IPS-18c (cell line): ENCODE results near the gene ZFP36L1.

Source experiments
- H3K4me3 ChIP-seq: 2 replicates; pipeline ENCODE4 v1.7.0; 2013; ENCODE audit warnings: low read depth, mild to moderate bottlenecking, low read length, moderate library complexity; ENCODE audit not compliant: insufficient read depth
- H3K9me3 ChIP-seq: one replicate; pipeline ENCODE4 v1.6.1; 2013; ENCODE audit warnings: mild to moderate bottlenecking, low read length, moderate library complexity; ENCODE audit not compliant: control insufficient read depth, insufficient read depth

Gene ZFP36L1, protein sequence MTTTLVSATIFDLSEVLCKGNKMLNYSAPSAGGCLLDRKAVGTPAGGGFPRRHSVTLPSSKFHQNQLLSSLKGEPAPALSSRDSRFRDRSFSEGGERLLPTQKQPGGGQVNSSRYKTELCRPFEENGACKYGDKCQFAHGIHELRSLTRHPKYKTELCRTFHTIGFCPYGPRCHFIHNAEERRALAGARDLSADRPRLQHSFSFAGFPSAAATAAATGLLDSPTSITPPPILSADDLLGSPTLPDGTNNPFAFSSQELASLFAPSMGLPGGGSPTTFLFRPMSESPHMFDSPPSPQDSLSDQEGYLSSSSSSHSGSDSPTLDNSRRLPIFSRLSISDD

DNA sequence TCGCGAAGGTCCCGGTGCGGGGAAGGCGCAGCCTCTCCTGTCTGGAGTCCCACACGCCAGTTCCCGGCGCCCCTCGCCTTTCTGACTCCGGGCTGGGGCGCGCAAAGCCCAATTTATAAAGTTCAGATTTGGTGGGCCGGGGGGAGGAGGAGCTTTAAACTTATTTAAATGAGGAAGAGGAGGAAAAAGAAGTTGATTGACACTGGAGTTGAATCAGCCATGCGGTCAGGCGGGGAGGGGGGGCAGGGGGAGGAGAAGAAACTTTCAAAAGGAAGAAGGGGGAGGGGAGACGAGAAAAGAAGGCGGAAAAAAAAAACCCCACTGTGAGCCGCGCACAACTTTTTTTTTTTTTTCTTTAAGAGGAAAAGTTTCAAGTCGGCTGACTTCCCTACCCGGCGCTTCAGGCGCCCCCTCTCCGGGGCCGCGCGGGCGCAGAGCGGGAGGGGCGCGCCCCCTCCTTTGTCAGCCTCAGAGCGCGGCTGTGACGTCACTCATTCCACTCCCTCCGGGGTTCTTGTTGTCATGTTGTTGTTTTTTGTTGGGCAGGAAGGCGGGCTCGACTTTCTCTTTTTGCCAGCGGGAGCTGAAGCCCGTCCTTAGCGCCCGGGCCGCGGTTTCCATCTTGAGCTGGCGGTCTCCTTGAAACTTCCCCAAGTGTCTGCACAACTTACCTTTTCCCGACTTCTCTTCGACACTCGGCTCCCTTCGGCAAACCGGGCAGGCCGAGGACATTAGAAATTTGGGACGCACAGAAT lies at the start of gene ZFP36L1:
Gene ZFP36L1, minus strand, starts transcription at position 89 of the 755 bp plus-strand sequence. CDS start 129 bp downstream, outside the sequence.
- Histone ChIP-seq H3K9me3 (no peaks in the 10 kb centered on the region), H3K4me3 (peak within 1 kb of the TSS; percentile 99)

DNA sequence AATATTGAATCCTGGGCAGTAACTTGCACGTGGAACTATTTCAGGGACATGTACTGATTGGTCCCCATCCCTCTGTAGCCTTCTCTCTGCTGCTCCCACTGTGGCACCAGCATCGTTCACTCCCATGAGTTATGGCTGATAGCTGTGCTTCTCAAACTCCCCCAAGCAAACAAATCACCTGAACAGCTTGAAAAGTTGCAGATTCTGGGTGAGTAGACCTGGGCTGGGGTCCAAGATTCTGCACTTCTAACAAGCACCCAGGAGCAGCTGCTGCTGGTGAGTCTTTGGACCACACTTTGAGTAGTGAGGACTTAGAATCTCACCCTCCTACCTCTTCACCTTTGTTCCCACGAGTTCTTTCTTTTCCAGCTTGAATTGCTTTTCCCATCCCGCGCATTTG lies 49.4 kb upstream of the ZFP36L1 start:
- H3K4me3 ChIP-seq, result no peak overlapping the region
- peaks cover 4% of the 10 kb centered on the region for H3K9me3 ChIP-seq

DNA sequence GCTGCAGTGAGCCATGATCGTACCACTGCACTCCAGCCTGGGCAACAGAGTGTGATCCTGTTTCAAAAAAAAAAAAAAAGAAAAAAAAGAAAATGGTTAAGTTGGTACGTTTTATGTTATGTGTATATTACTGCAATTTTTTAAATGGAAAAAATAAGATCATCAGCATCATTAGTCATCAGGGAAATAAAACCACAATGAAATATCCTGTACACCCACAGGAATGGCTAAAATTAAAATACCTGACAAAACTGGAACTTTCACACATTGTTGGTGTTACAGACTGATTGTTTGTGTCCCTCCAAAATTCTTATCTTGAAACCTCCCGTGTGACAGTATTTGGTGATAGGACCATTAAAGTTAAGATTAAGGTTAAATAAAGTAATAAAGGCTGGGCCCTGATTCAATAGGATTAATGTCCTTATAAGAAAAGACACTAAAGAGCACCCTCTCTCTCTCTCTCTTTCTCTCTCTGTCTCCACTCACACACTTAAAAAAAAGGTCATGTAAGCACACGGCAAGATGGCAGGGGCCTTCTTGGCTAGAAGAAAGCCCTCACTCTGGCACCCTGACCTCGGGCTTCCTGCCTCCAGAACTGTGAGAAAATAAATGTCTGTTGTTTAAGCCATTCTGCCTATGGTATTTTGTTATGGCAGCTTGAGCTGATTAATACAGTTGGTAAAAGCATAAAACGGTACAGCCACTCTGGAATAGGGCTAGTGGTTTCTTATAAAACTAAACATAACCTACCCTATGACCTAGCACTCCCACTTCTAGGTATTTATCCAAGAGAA lies 48.3 kb upstream of the ZFP36L1 start:
- Histone ChIP-seq H3K4me3 (no peak overlapping the region), H3K9me3 (peaks cover 4% of the 10 kb centered on the region)

DNA sequence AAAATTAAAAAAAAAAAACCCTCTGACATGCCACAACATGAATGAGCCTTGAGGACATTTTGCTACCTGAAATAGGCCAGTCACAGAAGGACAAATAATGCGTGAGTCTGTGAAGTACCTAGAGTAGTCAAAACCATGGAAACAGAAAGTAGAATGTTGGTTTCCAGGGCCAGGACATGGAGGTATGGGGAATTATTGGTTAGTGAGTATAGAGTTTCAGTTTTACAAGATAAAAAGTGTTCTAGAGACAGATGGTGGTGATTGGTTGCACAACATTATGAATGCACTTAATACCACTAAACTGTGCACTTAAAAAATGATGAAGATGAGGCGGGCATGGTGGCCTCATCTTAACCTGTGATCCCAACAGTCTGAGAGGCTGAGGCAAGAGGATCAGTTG lies 47.6 kb upstream of the ZFP36L1 start:
- Histone ChIP-seq H3K4me3 (no peak overlapping the region), H3K9me3 (peaks cover 4% of the 10 kb centered on the region)

- Histone ChIP-seq H3K9me3 (peaks cover 4% of the 10 kb centered on the region), H3K4me3 (no peak overlapping the region)
Observed at GRCh38 chr14:68836082-68836481, 43.2 kb upstream of the ZFP36L1 start.

- H3K4me3 ChIP-seq, result no peak overlapping the region
Observed at GRCh38 chr14:68834816-68835215, 41.9 kb upstream of the ZFP36L1 start.

DNA sequence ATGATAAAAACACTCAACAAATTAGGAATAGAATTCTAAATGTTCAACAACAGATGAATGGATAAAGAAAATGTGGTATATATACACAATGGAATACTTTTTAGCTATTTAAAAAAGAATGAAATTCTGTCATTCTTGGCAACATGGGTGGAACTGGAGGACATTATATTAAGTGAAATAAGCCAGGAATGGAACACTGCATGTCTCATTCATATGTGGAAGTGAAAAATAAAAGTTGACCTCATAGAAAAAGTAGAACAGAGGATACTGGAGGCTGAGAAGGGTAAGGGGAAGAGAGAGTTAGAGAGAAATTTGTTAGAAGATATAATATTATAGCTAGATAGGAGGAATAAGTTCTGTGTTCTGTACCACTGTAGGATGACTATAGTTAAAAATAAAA lies 35.8 kb upstream of the ZFP36L1 start:
- Histone ChIP-seq H3K9me3 (no peaks in the 10 kb centered on the region), H3K4me3 (no peak overlapping the region)

More at GRCh38 chr14:68834816-68835215, 41.9 kb upstream of the ZFP36L1 start:
- H3K9me3 ChIP-seq, result peaks cover 4% of the 10 kb centered on the region

GRCh38 chr14:68825729-68826128 lies 32.9 kb upstream of the ZFP36L1 start:
- Histone ChIP-seq H3K9me3 (no peaks in the 10 kb centered on the region), H3K4me3 (no peak overlapping the region)

- Histone ChIP-seq H3K9me3 (no peaks in the 10 kb centered on the region), H3K4me3 (no peak overlapping the region)
Observed at GRCh38 chr14:68824517-68825347, 31.9 kb upstream of the ZFP36L1 start.

GRCh38 chr14:68824207-68824516 lies 31.3 kb upstream of the ZFP36L1 start:
- H3K4me3 ChIP-seq, result no peak overlapping the region
- H3K9me3 ChIP-seq, result no peaks in the 10 kb centered on the region

DNA sequence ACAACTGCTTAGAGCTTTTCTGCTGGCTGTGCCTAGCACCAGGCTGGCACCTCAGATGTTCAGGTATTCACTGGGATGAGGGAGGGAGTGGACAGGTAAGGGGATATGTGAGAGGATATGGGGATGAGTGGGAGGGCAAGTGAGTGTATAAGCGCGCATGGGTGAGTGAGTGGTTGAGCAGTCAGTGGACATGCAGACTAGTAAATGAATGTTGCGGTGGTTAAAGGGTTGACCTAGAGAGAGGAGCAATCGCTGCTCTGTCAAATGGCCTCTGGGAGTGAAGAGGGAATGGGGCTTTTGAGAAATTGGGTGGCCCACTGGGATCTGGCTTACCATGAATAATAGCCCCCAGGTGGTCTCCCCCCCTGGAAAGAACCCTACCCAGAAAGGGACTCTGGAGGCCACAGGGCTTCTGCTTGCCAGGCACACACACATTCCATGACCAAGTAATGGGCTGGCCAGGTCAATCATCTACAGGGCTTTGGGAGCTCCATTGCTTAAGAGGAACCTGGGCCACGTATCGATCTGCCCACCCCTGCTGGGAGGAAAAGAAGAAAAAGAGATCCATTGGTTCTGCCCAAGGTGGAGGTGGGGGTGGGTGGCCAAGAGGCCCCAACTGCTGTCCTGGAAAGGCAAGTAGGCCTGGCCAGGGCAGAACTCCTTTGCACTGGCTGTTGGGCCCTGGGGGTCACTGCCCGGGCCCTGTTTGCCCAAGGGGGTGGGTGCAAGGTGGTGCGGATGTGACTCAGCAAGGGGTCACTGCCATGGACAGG lies 30.8 kb upstream of the ZFP36L1 start:
- Histone ChIP-seq H3K4me3 (no peak overlapping the region), H3K9me3 (no peaks in the 10 kb centered on the region)

- no peak overlapping the region for H3K4me3 ChIP-seq
- H3K9me3 ChIP-seq, result no peaks in the 10 kb centered on the region
Observed at GRCh38 chr14:68822926-68823325, 30.1 kb upstream of the ZFP36L1 start.

DNA sequence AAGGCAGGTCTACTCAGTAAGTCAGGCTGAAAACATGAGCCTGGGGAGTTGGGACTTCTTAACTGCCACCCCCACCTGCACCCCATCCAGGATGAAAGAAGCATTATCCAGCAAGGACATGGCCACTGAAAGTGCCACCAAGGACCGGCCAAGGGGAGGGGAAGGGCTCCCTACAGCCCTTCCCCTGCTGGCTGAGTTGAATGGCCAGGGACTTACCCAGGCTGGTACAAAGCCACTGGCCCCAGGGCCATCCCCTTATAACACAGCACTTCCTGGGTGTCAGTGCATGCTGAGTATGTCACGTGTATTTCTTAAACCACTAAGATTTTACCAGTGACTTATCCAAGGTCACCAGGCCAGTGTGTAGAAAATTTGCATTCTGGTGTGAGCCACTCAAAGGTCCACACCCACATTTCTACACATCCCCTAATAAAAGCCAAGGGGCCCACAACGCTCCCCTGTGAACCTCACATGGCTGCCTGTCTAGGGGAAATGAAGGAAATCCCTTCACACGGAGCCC lies 29.3 kb upstream of the ZFP36L1 start:
- H3K4me3 ChIP-seq, result no peak overlapping the region
- H3K9me3 ChIP-seq, result no peaks in the 10 kb centered on the region

DNA sequence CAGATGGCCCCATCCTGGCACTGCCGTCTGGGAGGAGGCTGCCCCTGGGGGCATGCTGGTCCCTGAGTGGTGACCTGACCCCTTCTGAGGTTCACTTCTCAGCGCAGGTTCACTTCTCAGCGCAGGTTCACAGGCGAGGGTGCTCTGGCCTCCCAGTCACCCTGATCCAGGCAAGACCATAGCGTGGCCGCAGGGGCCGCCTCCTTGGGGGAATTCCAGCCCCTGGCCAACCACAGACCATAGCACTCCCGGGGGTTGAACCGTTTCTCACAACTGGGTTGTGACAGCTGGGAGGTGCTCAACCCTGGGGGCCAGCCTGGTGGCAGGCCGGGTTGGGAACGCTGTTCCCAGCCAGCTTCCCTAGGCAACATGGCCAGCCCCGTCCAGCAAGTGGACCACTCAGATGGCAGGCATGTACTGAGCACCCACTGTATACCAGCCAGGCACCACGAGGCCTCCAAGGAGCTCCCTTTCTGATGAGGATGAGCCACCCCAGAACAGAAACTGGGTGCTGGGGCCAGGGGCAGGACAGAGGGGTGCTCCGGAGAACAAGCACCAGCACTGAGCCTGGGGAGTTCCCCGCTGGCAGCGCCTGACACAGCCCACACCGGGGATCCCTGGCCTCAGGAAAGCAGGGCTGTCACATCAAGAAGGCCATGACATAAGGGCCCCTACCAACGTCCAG lies 28.3 kb upstream of the ZFP36L1 start:
- H3K9me3 ChIP-seq, result no peaks in the 10 kb centered on the region
- H3K4me3 ChIP-seq, result no peak overlapping the region

DNA sequence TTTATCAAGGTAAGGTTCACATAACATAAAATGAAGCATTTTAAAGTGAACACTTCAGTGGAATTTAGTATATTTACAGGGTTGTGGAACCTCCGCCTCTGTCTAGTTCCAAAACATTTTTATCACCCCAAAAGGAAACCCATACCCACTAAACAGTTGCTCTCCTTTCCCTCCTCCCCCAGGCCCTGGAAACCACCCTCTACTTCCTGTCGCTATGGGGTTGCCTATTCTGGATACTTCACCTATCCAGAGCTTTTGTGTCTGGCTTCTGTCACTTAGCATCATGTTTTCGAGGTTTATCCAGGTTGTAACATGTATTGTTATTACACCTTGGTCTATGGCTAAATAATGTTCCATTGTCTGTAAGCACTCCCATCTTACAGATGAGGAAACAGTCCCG lies 27.7 kb upstream of the ZFP36L1 start:
- Histone ChIP-seq H3K4me3 (no peak overlapping the region), H3K9me3 (no peaks in the 10 kb centered on the region)

DNA sequence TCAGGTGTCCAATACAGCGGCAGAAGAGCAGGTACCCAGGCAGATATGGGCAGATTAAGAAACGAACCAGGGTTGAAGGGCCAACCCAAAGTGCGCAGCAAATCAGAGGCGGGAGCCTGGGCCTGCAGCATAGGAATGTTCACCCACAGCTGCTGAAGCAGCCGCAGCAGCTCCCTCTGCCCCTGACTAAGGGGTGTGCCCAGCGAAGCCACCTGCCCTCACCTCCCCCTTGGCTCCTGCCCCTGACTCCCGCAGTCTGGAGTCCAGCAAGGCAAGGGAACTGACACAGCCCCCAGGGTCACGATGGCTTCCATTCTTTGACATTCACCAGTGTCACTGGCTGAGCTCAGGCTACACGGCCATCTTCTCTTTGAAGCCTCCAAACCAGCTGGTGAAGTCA lies 27.3 kb upstream of the ZFP36L1 start:
- H3K4me3 ChIP-seq, result no peak overlapping the region
- no peaks in the 10 kb centered on the region for H3K9me3 ChIP-seq
